ENCODE measurements around the gene TSTD2. TPM values are rescaled to one million over a fixed set of nuclear protein-coding genes. Genes with fewer than 3 reads are reported as not detected.

TSTD2 gene
- total RNA-seq, 1 experiment from 2014 or later, result 9.3 TPM

GRCh38 chr9:97563458-97564135 lies 69.6 kb downstream of the TSTD2 start:
- no peak for DNase-seq (ENCODE audit: low spot score)

GRCh38 chr9:97562542-97562941 lies 70.6 kb downstream of the TSTD2 start:
- no peak for DNase-seq (ENCODE audit: low spot score)

DNA sequence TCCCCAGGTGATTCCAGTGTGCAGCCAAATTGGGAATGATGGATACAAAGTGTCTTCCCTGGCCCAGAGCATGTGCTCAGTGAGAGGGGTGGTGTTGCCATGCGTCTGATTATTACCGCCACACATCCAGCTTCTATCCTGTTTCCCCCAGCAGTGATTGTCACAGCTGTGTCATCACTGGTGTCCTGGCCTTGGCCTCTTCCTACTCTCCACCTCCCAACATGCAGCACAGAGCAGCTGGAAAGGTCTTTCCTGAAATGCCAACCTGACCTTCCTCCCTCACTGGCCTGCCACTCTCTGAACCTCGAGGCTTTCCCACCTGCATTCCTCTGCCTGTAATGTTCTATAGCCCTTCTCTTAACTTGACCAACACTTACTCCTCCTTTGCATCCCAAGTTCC lies 71.7 kb downstream of the TSTD2 start:
- DNase-seq (ENCODE audit: low spot score), result no peak

DNA sequence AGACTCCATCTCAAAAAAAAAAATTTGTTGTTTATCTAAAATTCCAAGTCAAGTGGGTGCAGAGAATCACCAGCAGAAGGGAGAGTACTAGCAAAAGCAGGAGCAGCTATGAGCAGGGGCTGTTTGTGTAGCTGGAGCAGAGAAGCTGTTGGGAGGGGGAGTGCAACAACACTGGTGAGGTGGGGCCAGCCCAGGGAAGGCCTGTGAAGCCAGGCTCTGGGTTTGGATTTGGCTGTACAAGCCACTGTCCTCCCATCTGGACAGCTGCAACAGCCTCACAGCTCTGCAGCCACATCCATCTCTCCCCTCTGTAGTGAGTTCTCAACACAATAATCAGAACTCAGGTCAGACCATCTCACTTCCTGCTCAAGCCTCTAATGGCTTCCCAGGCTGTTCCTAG lies 72.3 kb downstream of the TSTD2 start:
- no peak for DNase-seq (ENCODE audit: low spot score)

DNA sequence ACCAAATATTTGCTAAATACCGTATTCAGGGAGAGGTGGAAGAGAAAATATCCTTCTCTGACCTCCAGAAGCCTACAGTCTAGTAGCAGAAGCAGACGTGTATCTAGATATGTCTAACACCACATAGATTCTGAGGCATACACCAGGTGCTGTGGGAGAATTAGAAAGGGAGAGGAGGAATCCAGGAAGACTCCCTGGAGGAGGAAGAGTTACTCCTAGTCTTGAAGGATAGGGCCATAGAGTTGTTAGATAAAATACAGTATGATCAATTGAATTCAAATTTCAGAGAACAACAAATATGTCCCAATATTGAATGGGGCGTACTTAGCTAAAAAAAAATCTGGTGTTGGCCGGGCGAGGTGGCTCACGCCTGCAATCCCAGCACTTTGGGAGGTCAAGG lies 73.0 kb downstream of the TSTD2 start:
- no peak for DNase-seq (ENCODE audit: low spot score)

DNA sequence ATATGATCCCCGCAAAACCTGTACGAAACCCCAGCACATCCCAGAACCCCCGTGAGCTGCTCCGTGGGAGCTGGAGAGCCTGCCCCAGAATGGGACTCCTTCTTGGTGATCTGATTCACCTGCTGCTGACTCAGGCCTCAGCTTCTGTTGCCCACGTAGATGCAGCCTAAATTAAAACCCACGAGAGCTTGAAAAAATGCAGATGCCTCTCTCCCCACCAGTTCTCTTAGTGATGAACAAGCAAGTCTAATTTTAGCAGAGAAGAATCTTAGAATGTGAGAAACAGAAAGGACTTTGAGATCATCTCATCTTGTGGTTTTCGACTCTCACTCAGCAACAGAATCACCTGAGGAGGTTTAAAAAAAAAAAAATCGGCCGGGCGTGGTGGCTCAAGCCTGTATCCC lies 74.1 kb downstream of the TSTD2 start:
- DNase-seq (ENCODE audit: low spot score), result no peak

- no peak for DNase-seq (ENCODE audit: low spot score)
Measured at GRCh38 chr9:97558701-97559101, 74.5 kb downstream of the TSTD2 start.

DNA sequence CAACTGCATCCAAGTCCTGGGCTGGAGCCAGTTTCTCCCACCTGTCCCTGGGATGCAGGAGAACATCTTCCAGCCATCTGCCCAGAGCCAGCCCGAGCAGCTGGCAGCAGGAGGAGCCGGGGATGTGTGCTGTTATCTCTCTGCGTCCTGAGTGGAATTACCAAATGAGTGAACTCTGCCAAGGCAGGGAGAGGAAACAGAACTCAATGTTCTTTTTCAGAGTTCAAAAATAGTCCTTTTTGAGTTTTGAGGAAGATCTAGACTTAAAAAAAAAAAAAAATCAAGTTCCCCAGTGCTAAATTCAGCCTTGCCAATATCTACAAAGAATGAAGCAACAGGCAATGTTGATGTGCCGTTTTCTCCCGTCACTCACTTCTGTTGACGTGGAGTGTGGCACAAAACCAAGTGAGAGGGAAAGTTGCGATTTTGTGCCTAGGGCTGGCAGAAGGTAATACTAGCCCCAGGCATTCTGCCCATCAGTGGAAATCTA lies 75.5 kb downstream of the TSTD2 start:
- DNase-seq (ENCODE audit: low spot score), result no peak

GRCh38 chr9:97556721-97557605 lies 76.2 kb downstream of the TSTD2 start:
- no peak for DNase-seq (ENCODE audit: low spot score)

GRCh38 chr9:97556036-97556720 lies 77.0 kb downstream of the TSTD2 start:
- DNase-seq (ENCODE audit: low spot score), result no peak

- DNase-seq (ENCODE audit: low spot score), result no peak
Measured at GRCh38 chr9:97555164-97555563, 78.0 kb downstream of the TSTD2 start.

DNA sequence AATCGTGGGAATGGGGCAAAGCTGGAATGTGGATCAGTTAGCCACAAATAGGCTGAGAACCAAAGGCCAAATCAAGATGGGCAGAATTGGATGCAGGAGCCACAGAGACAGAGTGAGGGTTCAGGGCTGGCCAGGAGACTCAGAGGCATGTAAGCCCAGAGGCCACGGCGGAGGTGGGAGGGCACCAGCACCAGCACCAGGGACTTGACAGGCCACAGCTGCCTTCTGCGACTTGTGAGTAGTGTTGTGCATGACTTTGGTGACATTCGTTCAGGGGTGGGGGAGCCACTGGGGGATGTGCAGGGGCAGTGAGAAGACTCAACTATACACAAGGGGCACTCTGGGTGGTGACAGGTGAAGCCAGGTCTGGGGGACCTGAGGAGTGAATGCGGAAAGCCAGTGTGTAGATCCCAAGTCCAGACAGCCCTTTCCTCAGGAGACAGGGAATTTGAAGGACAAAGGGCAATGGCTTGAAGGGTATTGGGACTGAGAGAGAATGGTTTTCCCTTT lies 78.5 kb downstream of the TSTD2 start:
- DNase-seq (ENCODE audit: low spot score), result no peak

DNA sequence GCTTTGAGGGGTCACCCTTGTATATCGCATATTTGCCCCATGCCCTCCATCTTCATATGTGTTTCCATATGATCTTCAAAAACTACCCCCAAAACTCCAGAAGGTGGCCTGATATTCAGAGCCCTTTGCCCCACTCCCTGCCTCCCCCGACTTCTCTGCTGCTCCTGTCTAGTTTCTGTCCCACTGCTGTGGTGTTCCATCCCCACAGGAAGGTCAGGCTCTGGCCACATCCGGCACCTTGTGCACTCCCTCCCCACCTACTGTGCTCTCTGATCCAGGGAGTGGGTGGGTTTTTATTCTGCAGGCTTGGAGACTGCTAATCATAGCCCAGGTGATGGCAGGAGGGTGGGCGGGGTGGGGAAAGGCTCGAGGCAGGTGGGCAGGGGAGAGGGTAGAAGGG lies 79.3 kb downstream of the TSTD2 start:
- no peak for DNase-seq (ENCODE audit: low spot score)

GRCh38 chr9:97553141-97553540 lies 80.0 kb downstream of the TSTD2 start:
- DNase-seq (ENCODE audit: low spot score), result no peak

GRCh38 chr9:97551308-97551707 lies 81.9 kb downstream of the TSTD2 start:
- no peak for DNase-seq (ENCODE audit: low spot score)

DNA sequence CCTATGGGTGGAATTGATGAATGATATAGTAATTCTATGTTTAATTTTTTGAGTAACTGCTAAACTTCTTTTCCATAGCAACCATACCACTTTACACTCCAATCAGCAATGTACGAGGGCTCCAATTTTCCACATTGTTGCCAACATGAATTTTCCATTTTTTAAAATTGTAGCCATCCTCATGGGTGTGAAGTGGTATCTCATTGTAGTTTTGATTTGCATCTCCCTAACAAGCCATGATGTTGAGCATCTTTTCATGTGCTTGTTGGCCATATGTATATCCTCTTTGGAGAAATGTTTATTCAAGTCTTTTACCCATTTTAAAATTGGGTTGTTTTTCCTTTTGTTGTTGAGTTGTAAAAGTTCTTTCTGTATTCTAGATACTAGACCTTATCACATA lies 82.8 kb downstream of the TSTD2 start:
- DNase-seq (ENCODE audit: low spot score), result no peak

Other genes starting within 250 kb of the TSTD2 start
- gene TDRD7, start 221.3 kb downstream of the TSTD2 start, total RNA-seq (2014; rRNA removed; shearing (Covaris generic)), result 15.8 and 19.2 TPM in 2 replicates
- gene TMOD1, start 131.7 kb downstream of the TSTD2 start, total RNA-seq (2014; rRNA removed; shearing (Covaris generic)), result 1.3 and 1.8 TPM in 2 replicates
- gene NCBP1, start 453 bp upstream of the TSTD2 start, total RNA-seq (2014; rRNA removed; shearing (Covaris generic)), result 27.2 and 32.9 TPM in 2 replicates
- 2.7 and 5.9 TPM in 2 replicates for gene XPA, start 64.0 kb upstream of the TSTD2 start, total RNA-seq (2014; rRNA removed; shearing (Covaris generic))
- not detected in 2 replicates for gene FOXE1, start 219.9 kb upstream of the TSTD2 start, total RNA-seq (2014; rRNA removed; shearing (Covaris generic))